PC-3 (cell line): Measurements from ENCODE around the gene PLXND1. TPM values are rescaled to one million over a fixed set of nuclear protein-coding genes. Genes with fewer than 3 reads are reported as not detected.

ENCODE experiments used
- ATAC-seq: fragments of 200-7000 bp; cut with Tn5 transposase; 2 replicates; pipeline ENCODE4 v1.9.1; 2020; ENCODE audit warnings: mild to moderate bottlenecking, moderate library complexity
- BruUV-seq: library from RNA; stranded (reverse); fragments of 400-500 nt; replicated peaks from 2 replicates; lab custom pipeline; 2021; lab: Mats Ljungman, UMichigan
- CTCF ChIA-PET: fragments of 300-600 bp; sonication (Branson Sonifier 250); formaldehyde crosslinking; loops from one replicate; lab custom pipeline; 2022; ENCODE audit warnings: antibody characterized with exemption; lab: Charles Lee
- POLR2A ChIA-PET: fragments of 300-600 bp; sonication (Branson Sonifier 250); formaldehyde crosslinking; loops from one replicate; lab custom pipeline; 2022; ENCODE audit warnings: antibody characterized with exemption; ENCODE audit not compliant: unreplicated experiment; lab: Charles Lee
- DNase-seq: peaks from one replicate; pipeline ENCODE4 v3.0.0-alpha.2; 2015
- H2AFZ ChIP-seq: fragments of 300-600 bp; sonication (generic); 2 replicates; pipeline ENCODE4 v1.6.0; 2016; ENCODE audit warnings: antibody characterized with exemption, low read length
- H3F3A ChIP-seq: fragments of 300-600 bp; sonication (generic); one replicate; pipeline ENCODE4 v1.6.0; 2017; ENCODE audit warnings: antibody characterized with exemption, low read length, control low read depth, mild to moderate bottlenecking; ENCODE audit not compliant: unreplicated experiment
- H3K27ac ChIP-seq: fragments of 300-600 bp; sonication (generic); 2 replicates; pipeline ENCODE4 v1.5.1; 2016; ENCODE audit warnings: mild to moderate bottlenecking, low read length
- H3K27me3 ChIP-seq: fragments of 300-600 bp; sonication (generic); 2 replicates; pipeline ENCODE4 v1.6.1; 2016; ENCODE audit warnings: low read length, mixed read lengths
- H3K36me3 ChIP-seq: fragments of 300-600 bp; sonication (generic); 2 replicates; pipeline ENCODE4 v1.6.1; 2016; ENCODE audit warnings: low read depth, mixed run types, low read length, mixed read lengths
- H3K4me1 ChIP-seq: fragments of 300-600 bp; sonication (generic); 2 replicates; pipeline ENCODE4 v1.5.1; 2016; ENCODE audit warnings: low read length; ENCODE audit not compliant: insufficient read depth
- H3K4me2 ChIP-seq: fragments of 300-600 bp; sonication (generic); 2 replicates; pipeline ENCODE4 v1.6.0; 2016; ENCODE audit warnings: low read length
- H3K4me3 ChIP-seq: fragments of 300-600 bp; sonication (generic); 2 replicates; pipeline ENCODE4 v1.5.1; 2016; ENCODE audit warnings: mild to moderate bottlenecking, low read length, mixed read lengths
- H3K79me2 ChIP-seq: fragments of 300-600 bp; sonication (generic); 2 replicates; pipeline ENCODE4 v1.6.1; 2017; ENCODE audit warnings: low read length, mixed read lengths
- H3K9ac ChIP-seq: fragments of 300-600 bp; sonication (generic); 2 replicates; pipeline ENCODE4 v1.6.0; 2016; ENCODE audit warnings: mild to moderate bottlenecking, low read length
- H3K9me2 ChIP-seq: fragments of 300-600 bp; sonication (generic); replicated peaks from 2 replicates; pipeline ENCODE4 v1.6.1; 2016; ENCODE audit warnings: mixed run types, low read length, mixed read lengths
- H3K9me3 ChIP-seq: fragments of 300-600 bp; sonication (generic); 2 replicates; pipeline ENCODE4 v1.6.1; 2016; ENCODE audit warnings: low read length, mixed read lengths
- H4K20me1 ChIP-seq: fragments of 300-600 bp; sonication (generic); 2 replicates; pipeline ENCODE4 v1.6.1; 2016; ENCODE audit warnings: low read length, mixed read lengths
- EZH2 ChIP-seq: fragments of 300-600 bp; sonication (generic); IDR thresholded peaks from one replicate; pipeline ENCODE4 v1.6.1; 2017; ENCODE audit warnings: antibody characterized with exemption, mild to moderate bottlenecking, low read length; ENCODE audit not compliant: unreplicated experiment
- EZH2phosphoT487 ChIP-seq: fragments of 300-600 bp; sonication (generic); IDR thresholded peaks from 2 replicates; pipeline ENCODE4 v1.6.1; 2018; ENCODE audit warnings: mild to moderate bottlenecking, antibody characterized with exemption, low read length, borderline replicate concordance
- intact Hi-C: fragments of 100-400 bp; cut with micrococcal nuclease; formaldehyde crosslinking; loops from 2 replicates; pipeline ENCODE4 v1.9.0; 2023
- total RNA-seq: library from RNA; depleted of rRNA; stranded (reverse); fragments of >200 nt; gene quantifications from 2 replicates; pipeline ENCODE4 v1.2.3, GENCODE V29; 2014
- TF ChIP-seq, protein P1 (sequence below): fragments of 300-600 bp; sonication (generic); conservative IDR thresholded peaks from 2 replicates; pipeline ENCODE4 v1.5.1; 2017; ENCODE audit warnings: antibody characterized with exemption, low read depth, mild to moderate bottlenecking, low read length

Gene PLXND1
- total RNA-seq, 1 experiment from 2014 or later = 19.2 TPM

DNA sequence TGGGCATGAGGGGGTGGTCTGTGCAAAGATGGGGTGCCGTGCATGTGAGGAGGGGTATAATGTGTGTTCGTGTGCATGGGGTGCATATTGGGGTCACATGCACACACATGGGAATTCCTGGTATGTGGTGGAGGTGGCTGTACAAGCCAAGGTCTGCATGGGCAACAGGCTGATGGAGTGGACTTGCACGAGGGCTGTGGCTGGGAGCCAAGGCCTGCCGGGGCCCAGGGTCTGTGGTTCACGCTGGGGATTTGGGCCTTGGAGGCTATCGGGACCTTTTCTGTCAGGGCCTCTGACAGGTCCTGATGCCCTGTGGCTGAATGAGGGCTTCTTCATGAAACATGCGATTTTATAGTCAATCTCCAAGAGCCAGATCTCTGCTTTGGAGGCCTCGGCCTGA lies 9.8 kb upstream of the PLXND1 start:
- H3K4me2 ChIP-seq = no peak overlapping the region
- no peak overlapping the region for H3K9ac ChIP-seq
- TF ChIP-seq, protein P1, sequence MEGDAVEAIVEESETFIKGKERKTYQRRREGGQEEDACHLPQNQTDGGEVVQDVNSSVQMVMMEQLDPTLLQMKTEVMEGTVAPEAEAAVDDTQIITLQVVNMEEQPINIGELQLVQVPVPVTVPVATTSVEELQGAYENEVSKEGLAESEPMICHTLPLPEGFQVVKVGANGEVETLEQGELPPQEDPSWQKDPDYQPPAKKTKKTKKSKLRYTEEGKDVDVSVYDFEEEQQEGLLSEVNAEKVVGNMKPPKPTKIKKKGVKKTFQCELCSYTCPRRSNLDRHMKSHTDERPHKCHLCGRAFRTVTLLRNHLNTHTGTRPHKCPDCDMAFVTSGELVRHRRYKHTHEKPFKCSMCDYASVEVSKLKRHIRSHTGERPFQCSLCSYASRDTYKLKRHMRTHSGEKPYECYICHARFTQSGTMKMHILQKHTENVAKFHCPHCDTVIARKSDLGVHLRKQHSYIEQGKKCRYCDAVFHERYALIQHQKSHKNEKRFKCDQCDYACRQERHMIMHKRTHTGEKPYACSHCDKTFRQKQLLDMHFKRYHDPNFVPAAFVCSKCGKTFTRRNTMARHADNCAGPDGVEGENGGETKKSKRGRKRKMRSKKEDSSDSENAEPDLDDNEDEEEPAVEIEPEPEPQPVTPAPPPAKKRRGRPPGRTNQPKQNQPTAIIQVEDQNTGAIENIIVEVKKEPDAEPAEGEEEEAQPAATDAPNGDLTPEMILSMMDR = no peak
- no peak for TF ChIP-seq EZH2phosphoT487
- TF ChIP-seq EZH2 = no peak
- H3F3A ChIP-seq = no peaks in the 10 kb centered on the region
- intact Hi-C loops = no loop called here
- H3K4me3 ChIP-seq = no peak overlapping the region
- BruUV-seq = no TSS peak
- no peaks in the 10 kb centered on the region for H3K27me3 ChIP-seq
- no peaks in the 10 kb centered on the region for H3K36me3 ChIP-seq
- CTCF ChIA-PET = no interaction called here
- POLR2A ChIA-PET = no interaction called here
- ATAC-seq = no peak
- H3K4me1 ChIP-seq = no peaks in the 10 kb centered on the region
- no peaks in the 10 kb centered on the region for H3K9me3 ChIP-seq
- H2AFZ ChIP-seq = no peak overlapping the region
- H4K20me1 ChIP-seq = no peaks in the 10 kb centered on the region
- no peaks in the 10 kb centered on the region for H3K79me2 ChIP-seq
- no peak for DNase-seq
- no peaks in the 10 kb centered on the region for H3K9me2 ChIP-seq
- no peak overlapping the region for H3K27ac ChIP-seq

DNA sequence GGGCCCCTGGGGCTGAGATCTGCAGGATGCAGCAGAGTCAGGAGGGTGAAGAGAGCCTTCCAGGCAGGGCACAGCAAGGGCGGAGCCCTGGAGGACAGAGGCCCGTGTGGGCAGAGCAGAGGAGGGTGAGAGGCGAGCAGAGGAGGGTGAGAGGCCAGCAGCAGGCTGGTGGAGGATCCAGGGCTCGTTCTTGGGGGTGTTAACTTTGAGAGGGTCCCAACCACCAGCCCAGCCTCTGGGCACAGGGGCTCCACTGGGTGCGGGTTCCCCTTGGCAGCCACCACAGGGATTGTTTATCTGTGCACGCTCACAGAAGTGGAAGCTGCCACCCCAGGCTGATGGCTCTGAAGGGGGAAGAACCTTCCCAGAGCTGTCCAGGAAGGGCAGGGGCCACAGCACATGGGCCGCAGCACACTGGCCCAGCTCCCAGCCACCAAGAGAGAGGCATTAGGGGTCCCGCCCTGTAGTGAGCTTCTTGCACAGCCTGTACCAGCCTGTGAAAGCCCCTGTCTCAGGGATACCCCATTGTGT lies 9.3 kb upstream of the PLXND1 start:
- H2AFZ ChIP-seq = no peak overlapping the region
- ChIA-PET CTCF (no interaction called here), POLR2A (no interaction called here)
- no peaks in the 10 kb centered on the region for H3K9me3 ChIP-seq
- H3K27me3 ChIP-seq = no peaks in the 10 kb centered on the region
- H4K20me1 ChIP-seq = no peaks in the 10 kb centered on the region
- H3K79me2 ChIP-seq = no peaks in the 10 kb centered on the region
- H3K27ac ChIP-seq = no peak overlapping the region
- no peaks in the 10 kb centered on the region for H3F3A ChIP-seq
- DNase-seq (no peak), ATAC-seq (no peak)
- intact Hi-C loops = no loop called here
- no peaks in the 10 kb centered on the region for H3K4me1 ChIP-seq
- H3K4me2 ChIP-seq = no peak overlapping the region
- no peaks in the 10 kb centered on the region for H3K9me2 ChIP-seq
- TF ChIP-seq EZH2phosphoT487 (no peak), EZH2 (no peak)
- TF ChIP-seq, protein P1 = no peak
- no peaks in the 10 kb centered on the region for H3K36me3 ChIP-seq
- no peak overlapping the region for H3K4me3 ChIP-seq
- H3K9ac ChIP-seq = no peak overlapping the region
- BruUV-seq = no TSS peak

DNA sequence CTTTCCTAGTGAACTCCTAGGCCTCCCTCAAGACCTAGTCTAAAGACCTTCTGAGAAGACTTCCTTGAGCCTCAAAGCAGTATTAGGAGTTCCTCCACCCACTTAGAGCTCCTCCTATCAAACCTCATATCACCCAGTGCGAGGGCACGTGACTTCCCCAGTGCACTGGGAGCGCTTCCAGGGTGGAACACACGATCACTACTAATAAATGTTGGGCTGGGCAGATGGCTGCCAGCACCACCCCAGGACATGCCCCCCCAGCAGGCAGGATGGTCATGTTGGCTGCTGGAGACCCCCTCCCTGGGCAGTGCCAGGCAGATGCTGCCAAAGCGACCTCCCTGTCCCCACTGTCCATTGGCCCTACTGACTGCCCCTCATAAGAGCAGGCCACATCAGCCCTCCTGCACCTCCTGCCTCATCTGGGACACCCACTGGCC lies 8.5 kb upstream of the PLXND1 start:
- TF ChIP-seq, protein P1 = no peak
- TF ChIP-seq EZH2 = no peak
- TF ChIP-seq EZH2phosphoT487 = no peak
- Histone ChIP-seq H3K4me1 (no peaks in the 10 kb centered on the region), H3K9ac (no peak overlapping the region), H3K27me3 (no peaks in the 10 kb centered on the region), H2AFZ (no peak overlapping the region), H3K4me3 (no peak overlapping the region), H3K4me2 (no peak overlapping the region), H3F3A (no peaks in the 10 kb centered on the region), H4K20me1 (no peaks in the 10 kb centered on the region), H3K36me3 (no peaks in the 10 kb centered on the region), H3K9me2 (no peaks in the 10 kb centered on the region), H3K27ac (no peak overlapping the region), H3K9me3 (no peaks in the 10 kb centered on the region), H3K79me2 (no peaks in the 10 kb centered on the region)
- DNase-seq (no peak), ATAC-seq (no peak)
- intact Hi-C loops = no loop called here
- BruUV-seq = no TSS peak
- CTCF ChIA-PET = no interaction called here
- POLR2A ChIA-PET = no interaction called here
